Panc1 (cell line): ENCODE measurements around the gene FXYD4. TPM values are rescaled to one million over a fixed set of nuclear protein-coding genes. Genes with fewer than 3 reads are reported as not detected.
"Not testable (repeated sequence)": the region's sequence is repeated elsewhere in the genome, so short reads cannot be mapped to it uniquely, and the experiment has no call there.

Experiments
- ATAC-seq: fragments of 200-7000 bp; cut with Tn5 transposase; 2 replicates; pipeline ENCODE4 v1.9.1; 2020; ENCODE audit warnings: mild to moderate bottlenecking, moderate library complexity
- BruUV-seq: library from RNA; stranded (reverse); fragments of 400-500 nt; replicated peaks from 2 replicates; lab custom pipeline; 2021; lab: Mats Ljungman, UMichigan
- CTCF ChIA-PET: fragments of 300-600 bp; sonication (Branson Sonifier 250); formaldehyde crosslinking; loops from one replicate; lab custom pipeline; 2022; ENCODE audit warnings: antibody characterized with exemption; lab: Charles Lee
- POLR2A ChIA-PET: fragments of 300-600 bp; sonication (Branson Sonifier 250); formaldehyde crosslinking; loops from one replicate; lab custom pipeline; 2022; ENCODE audit warnings: antibody characterized with exemption; lab: Charles Lee
- DNase-seq: peaks from one replicate; pipeline ENCODE4 v3.0.0-alpha.2; 2010; ENCODE audit warnings: low read depth, low spot score
- H3K27ac ChIP-seq: 2 replicates; pipeline ENCODE4 v1.5.1; 2011; ENCODE audit warnings: mild to moderate bottlenecking, low read length, inconsistent platforms
- H3K27me3 ChIP-seq: fragments of 200-500 bp; sonication (Bioruptor generic); 2 replicates; pipeline ENCODE4 v1.6.0; 2014; ENCODE audit warnings: low read length, inconsistent platforms; ENCODE audit not compliant: control insufficient read depth, insufficient read depth
- H3K36me3 ChIP-seq: fragments of 200-500 bp; sonication (Bioruptor generic); 2 replicates; pipeline ENCODE4 v1.5.1; 2014; ENCODE audit warnings: inconsistent platforms, mild to moderate bottlenecking, low read length, moderate library complexity; ENCODE audit not compliant: control insufficient read depth, insufficient read depth
- H3K4me1 ChIP-seq: 2 replicates; pipeline ENCODE4 v1.5.1; 2011; ENCODE audit warnings: inconsistent platforms, mild to moderate bottlenecking, low read length, moderate library complexity; ENCODE audit not compliant: control insufficient read depth, insufficient read depth
- H3K4me3 ChIP-seq, 2 experiments: 2 replicates each; pipeline ENCODE4 v1.5.1; 2011 to 2012; ENCODE audit warnings: low read depth in 2 of 2, low read length in 2 of 2, mild to moderate bottlenecking in 2 of 2, inconsistent platforms in 1 of 2, moderate library complexity in 1 of 2
- H3K9me3 ChIP-seq: fragments of 200-500 bp; sonication (Bioruptor generic); 2 replicates; pipeline ENCODE4 v1.5.1; 2014; ENCODE audit warnings: low read depth, mild to moderate bottlenecking, inconsistent platforms, low read length, moderate library complexity; ENCODE audit not compliant: control insufficient read depth, insufficient read depth
- CTCF ChIP-seq: fragments of 450-650 bp; IDR thresholded peaks from 2 replicates; pipeline ENCODE4 v1.5.1; 2017; ENCODE audit warnings: mild to moderate bottlenecking
- POLR2AphosphoS5 ChIP-seq: IDR thresholded peaks from 2 replicates; pipeline ENCODE4 v1.6.1; 2012; ENCODE audit warnings: mild to moderate bottlenecking, low read depth, low read length, moderate library complexity
- REST ChIP-seq, 2 experiments: IDR thresholded peaks; 2 replicates each; pipeline ENCODE4 v1.6.1; 2011 to 2012; ENCODE audit warnings: low read depth in 2 of 2, control low read depth in 1 of 2, low read length in 1 of 2, mild to moderate bottlenecking in 1 of 2, moderate library complexity in 1 of 2; ENCODE audit not compliant: insufficient read depth in 1 of 2
- SIN3A ChIP-seq: IDR thresholded peaks from 2 replicates; pipeline ENCODE4 v1.6.1; 2012; ENCODE audit warnings: low read depth, mild to moderate bottlenecking, low read length, moderate library complexity, borderline replicate concordance; ENCODE audit not compliant: insufficient read depth
- TCF7L2 ChIP-seq: IDR thresholded peaks from 2 replicates; pipeline ENCODE4 v1.6.1; 2011; ENCODE audit warnings: mild to moderate bottlenecking, low read depth, low read length, inconsistent platforms
- in situ Hi-C: cut with HindIII; loops from 2 replicates; pipeline ENCODE4 v1.10.0; 2016; ENCODE audit warnings: low sequenced_read_pairs, low pct_unique_long_range_greater_than_20kb
- intact Hi-C: fragments of 100-400 bp; cut with micrococcal nuclease; formaldehyde crosslinking; loops from one replicate; pipeline ENCODE4 v1.10.0; 2022; ENCODE audit not compliant: unreplicated experiment
- total RNA-seq: library from RNA; stranded (reverse); gene quantifications from one replicate; pipeline ENCODE4 v1.2.1, GENCODE V29; 2021; ENCODE audit not compliant: unreplicated experiment

The FXYD4 gene
- total RNA-seq, 1 experiment from 2014 or later: not detected

GRCh38 chr10:43337536-43337935 lies 33.9 kb upstream of the FXYD4 start:
- H3K27me3 ChIP-seq, DNase-seq, CTCF ChIA-PET, H3K4me1 ChIP-seq, H3K4me3 ChIP-seq, H3K9me3 ChIP-seq, H3K36me3 ChIP-seq, POLR2A ChIA-PET, BruUV-seq, ATAC-seq, in situ Hi-C loops, intact Hi-C loops, H3K27ac ChIP-seq: not testable (repeated sequence)

GRCh38 chr10:43338117-43338516 lies 33.3 kb upstream of the FXYD4 start:
- Histone ChIP-seq H3K4me3 (no peak overlapping the region), H3K9me3 (no peaks in the 10 kb centered on the region), H3K27ac (no peak overlapping the region), H3K4me1 (no peaks in the 10 kb centered on the region), H3K27me3 (no peaks in the 10 kb centered on the region), H3K36me3 (no peaks in the 10 kb centered on the region)
- no peak for DNase-seq
- in situ Hi-C loops: no loop called here
- no peak for ATAC-seq
- ChIA-PET CTCF (interaction anchor here (1.2 kb wide), 1 partner anchor 10 kb away, joined by 4 read pairs; no protein-coding TSS in a partner anchor), POLR2A (no interaction called here)
- TF ChIP-seq SIN3A (no peak), TCF7L2 (no peak), POLR2AphosphoS5 (no peak), REST (IDR thresholded peaks at IDR 0.05; ENCODE audit: insufficient read depth in 1 of 2, low read depth in 2 of 2, low read length in 1 of 2) (no peak), CTCF (no peak)
- intact Hi-C loops: no loop called here
- BruUV-seq: no TSS peak

- CTCF ChIA-PET: interaction anchor here (0.5 to 1.2 kb wide), 2 partner anchors 11 to 42 kb away, joined by 4 to 5 read pairs; no protein-coding TSS in a partner anchor
- Histone ChIP-seq H3K4me1 (no peaks in the 10 kb centered on the region), H3K4me3 (no peak overlapping the region), H3K36me3 (no peaks in the 10 kb centered on the region), H3K27ac (no peak overlapping the region), H3K27me3 (no peaks in the 10 kb centered on the region), H3K9me3 (no peaks in the 10 kb centered on the region)
- POLR2A ChIA-PET: no interaction called here
- no TSS peak for BruUV-seq
- TF ChIP-seq REST (IDR thresholded peaks at IDR 0.05; ENCODE audit: insufficient read depth in 1 of 2, low read depth in 2 of 2, low read length in 1 of 2): no peak
- intact Hi-C loops (no loop called here), in situ Hi-C loops (no loop called here)
- ATAC-seq (no peak), DNase-seq (no peak)
Observed at GRCh38 chr10:43339136-43339535, 32.3 kb upstream of the FXYD4 start.
